ENCODE results near the gene FGF7.
"Not testable (repeated sequence)": the region's sequence is repeated elsewhere in the genome, so short reads cannot be mapped to it uniquely, and the experiment has no call there.

Gene FGF7

GRCh38 chr15:49439678-49440395 lies 16.8 kb downstream of the FGF7 start:
- no peak for DNase-seq

- no peak for DNase-seq
Observed at GRCh38 chr15:49441356-49441755, 18.3 kb downstream of the FGF7 start.

GRCh38 chr15:49441816-49442215 lies 18.8 kb downstream of the FGF7 start:
- no peak for DNase-seq

GRCh38 chr15:49452595-49452994 lies 29.6 kb downstream of the FGF7 start:
- DNase-seq: no peak

- no peak for DNase-seq
Observed at GRCh38 chr15:49456166-49456565, 33.1 kb downstream of the FGF7 start.

GRCh38 chr15:49458145-49458544 lies 35.1 kb downstream of the FGF7 start:
- no peak for DNase-seq

GRCh38 chr15:49460411-49460941 lies 37.4 kb downstream of the FGF7 start:
- no peak for DNase-seq

- no peak for DNase-seq
Observed at GRCh38 chr15:49462232-49462844, 39.3 kb downstream of the FGF7 start.

- DNase-seq: no peak
Observed at GRCh38 chr15:49464522-49464921, 41.5 kb downstream of the FGF7 start.

- no peak for DNase-seq
Observed at GRCh38 chr15:49466119-49466518, 43.1 kb downstream of the FGF7 start.

GRCh38 chr15:49467746-49468480 lies 44.9 kb downstream of the FGF7 start:
- DNase-seq: no peak

- no peak for DNase-seq
Observed at GRCh38 chr15:49468481-49468839, 45.4 kb downstream of the FGF7 start.

GRCh38 chr15:49471248-49471647 lies 48.2 kb downstream of the FGF7 start:
- not testable (repeated sequence) for DNase-seq

- no peak for DNase-seq
Observed at GRCh38 chr15:49471733-49472132, 48.7 kb downstream of the FGF7 start.

- DNase-seq: no peak
Observed at GRCh38 chr15:49472338-49472737, 49.3 kb downstream of the FGF7 start.

- no peak for DNase-seq
Observed at GRCh38 chr15:49473031-49473430, 50.0 kb downstream of the FGF7 start.

- DNase-seq: not testable (repeated sequence)
Observed at GRCh38 chr15:49478021-49478420, 55.0 kb downstream of the FGF7 start.

GRCh38 chr15:49478982-49479381 lies 55.9 kb downstream of the FGF7 start:
- not testable (repeated sequence) for DNase-seq

- DNase-seq: not testable (repeated sequence)
Observed at GRCh38 chr15:49485401-49485800, 62.4 kb downstream of the FGF7 start.

- DNase-seq: no peak
Observed at GRCh38 chr15:49490966-49491365, 67.9 kb downstream of the FGF7 start.

- no peak for DNase-seq
Observed at GRCh38 chr15:49492151-49492550, 69.1 kb downstream of the FGF7 start.

- no peak for DNase-seq
Observed at GRCh38 chr15:49492830-49493229, 69.8 kb downstream of the FGF7 start.

GRCh38 chr15:49494842-49495241 lies 71.8 kb downstream of the FGF7 start:
- DNase-seq: no peak
